GM13976 (cell line): ENCODE measurements around the gene WNT3A.

Source experiments
- DNase-seq: peaks from one replicate; pipeline ENCODE4 v3.0.0; 2012; ENCODE audit warnings: low spot score
- CTCF ChIP-seq: IDR thresholded peaks from 2 replicates; pipeline ENCODE4 v1.5.1; 2012; ENCODE audit warnings: borderline replicate concordance, mild to moderate bottlenecking; ENCODE audit not compliant: insufficient read depth; ENCODE audit errors: extremely low read depth, missing control alignments, control extremely low read depth
- in situ Hi-C: fragments of 300-500 bp; cut with MboI; formaldehyde crosslinking; loops from one replicate; pipeline ENCODE4 v1.12.0; 2022; ENCODE audit warnings: low sequenced_read_pairs, mixed read lengths, inconsistent platforms; ENCODE audit not compliant: unreplicated experiment

The WNT3A gene

GRCh38 chr1:228097333-228098081, 90.7 kb downstream of the WNT3A start:
- no peak for DNase-seq
- no peak for TF ChIP-seq CTCF
- in situ Hi-C loops: no loop called here

- in situ Hi-C loops: no loop called here
- TF ChIP-seq CTCF: no peak
Observed at GRCh38 chr1:228098323-228098931, 91.6 kb downstream of the WNT3A start.

GRCh38 chr1:228099331-228099732, 92.5 kb downstream of the WNT3A start:
- in situ Hi-C loops: no loop called here
- no peak for TF ChIP-seq CTCF
- no peak for DNase-seq

More at GRCh38 chr1:228098323-228098931, 91.6 kb downstream of the WNT3A start:
- DNase-seq: peak; percentile 11

- in situ Hi-C loops: no loop called here
- DNase-seq: peak; percentile 24
- no peak for TF ChIP-seq CTCF
Observed at GRCh38 chr1:228100822-228101613, 94.2 kb downstream of the WNT3A start.

GRCh38 chr1:228101614-228101993, 94.8 kb downstream of the WNT3A start:
- in situ Hi-C loops: no loop called here
- no peak for TF ChIP-seq CTCF
- no peak for DNase-seq

GRCh38 chr1:228101994-228102790, 95.4 kb downstream of the WNT3A start:
- in situ Hi-C loops: no loop called here
- peak; percentile 79 for DNase-seq

More at GRCh38 chr1:228101994-228102790, 95.4 kb downstream of the WNT3A start:
- peak; percentile 43 for TF ChIP-seq CTCF
